ENCODE measurements around the gene MIA3.

DNA sequence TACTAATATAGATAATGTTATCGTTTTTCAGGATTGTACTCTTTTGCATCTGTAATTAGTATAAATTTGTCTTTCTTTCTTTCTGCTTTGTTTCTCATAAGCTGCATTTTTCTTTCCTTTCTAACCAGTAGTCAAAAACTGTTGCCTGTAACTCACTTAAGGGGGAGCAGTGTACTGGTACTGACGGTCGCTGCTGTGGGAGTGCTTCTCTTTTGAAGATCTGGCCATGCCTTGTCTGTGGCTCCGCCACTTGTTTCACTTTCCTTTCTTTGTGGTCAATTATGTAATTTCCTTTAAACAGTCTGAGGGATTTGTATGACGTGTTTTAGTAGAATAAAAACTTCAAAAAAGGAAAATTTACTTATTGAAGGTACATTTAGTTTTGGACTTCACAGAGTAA is 37.0 kb downstream of the MIA3 start:
- TF ChIP-seq, protein P1, sequence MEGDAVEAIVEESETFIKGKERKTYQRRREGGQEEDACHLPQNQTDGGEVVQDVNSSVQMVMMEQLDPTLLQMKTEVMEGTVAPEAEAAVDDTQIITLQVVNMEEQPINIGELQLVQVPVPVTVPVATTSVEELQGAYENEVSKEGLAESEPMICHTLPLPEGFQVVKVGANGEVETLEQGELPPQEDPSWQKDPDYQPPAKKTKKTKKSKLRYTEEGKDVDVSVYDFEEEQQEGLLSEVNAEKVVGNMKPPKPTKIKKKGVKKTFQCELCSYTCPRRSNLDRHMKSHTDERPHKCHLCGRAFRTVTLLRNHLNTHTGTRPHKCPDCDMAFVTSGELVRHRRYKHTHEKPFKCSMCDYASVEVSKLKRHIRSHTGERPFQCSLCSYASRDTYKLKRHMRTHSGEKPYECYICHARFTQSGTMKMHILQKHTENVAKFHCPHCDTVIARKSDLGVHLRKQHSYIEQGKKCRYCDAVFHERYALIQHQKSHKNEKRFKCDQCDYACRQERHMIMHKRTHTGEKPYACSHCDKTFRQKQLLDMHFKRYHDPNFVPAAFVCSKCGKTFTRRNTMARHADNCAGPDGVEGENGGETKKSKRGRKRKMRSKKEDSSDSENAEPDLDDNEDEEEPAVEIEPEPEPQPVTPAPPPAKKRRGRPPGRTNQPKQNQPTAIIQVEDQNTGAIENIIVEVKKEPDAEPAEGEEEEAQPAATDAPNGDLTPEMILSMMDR (conservative IDR thresholded peaks at IDR 0.05; ENCODE audit: low read depth, low read length) = no peak
- TF ChIP-seq EZH2 (IDR thresholded peaks at IDR 0.05; ENCODE audit: borderline replicate concordance, low read depth, low read length, poor library complexity, severe bottlenecking) = no peak
